Loucy (cell line): Measurements from ENCODE around the gene TRPM3.

Experiments
- H2AFZ ChIP-seq: fragments of 200-600 bp; sonication (generic); 2 replicates; pipeline ENCODE4 v1.6.0; 2016; ENCODE audit warnings: antibody characterized with exemption, mild to moderate bottlenecking, low read length, moderate library complexity
- H3F3A ChIP-seq: fragments of 200-600 bp; 2 replicates; pipeline ENCODE4 v1.6.0; 2016; ENCODE audit warnings: antibody characterized with exemption, low read depth, mild to moderate bottlenecking
- H3K27me3 ChIP-seq: fragments of 200-600 bp; sonication (generic); 2 replicates; pipeline ENCODE4 v1.6.1; 2014; ENCODE audit warnings: low read length, mild to moderate bottlenecking; ENCODE audit not compliant: insufficient read depth, poor library complexity, severe bottlenecking
- H3K36me3 ChIP-seq: fragments of 200-600 bp; sonication (generic); 2 replicates; pipeline ENCODE4 v1.6.1; 2016; ENCODE audit warnings: low read length; ENCODE audit not compliant: insufficient read depth
- H3K4me1 ChIP-seq: fragments of 200-600 bp; sonication (generic); 2 replicates; pipeline ENCODE4 v1.5.1; 2014; ENCODE audit warnings: low read length, mild to moderate bottlenecking; ENCODE audit not compliant: insufficient read depth, poor library complexity, severe bottlenecking
- H3K4me2 ChIP-seq: fragments of 200-600 bp; sonication (generic); 2 replicates; pipeline ENCODE4 v1.6.0; 2014; ENCODE audit warnings: antibody characterized with exemption, low read length, low read depth, mild to moderate bottlenecking; ENCODE audit not compliant: poor library complexity, severe bottlenecking
- H3K4me3 ChIP-seq: fragments of 200-600 bp; sonication (generic); 2 replicates; pipeline ENCODE4 v1.5.1; 2014; ENCODE audit warnings: low read length, mild to moderate bottlenecking, mixed read lengths; ENCODE audit not compliant: poor library complexity, severe bottlenecking
- H3K79me2 ChIP-seq: fragments of 200-600 bp; sonication (generic); 2 replicates; pipeline ENCODE4 v1.6.1; 2014; ENCODE audit warnings: low read length; ENCODE audit not compliant: insufficient read depth
- H3K9ac ChIP-seq: fragments of 200-600 bp; sonication (generic); 2 replicates; pipeline ENCODE4 v1.6.0; 2014; ENCODE audit warnings: mild to moderate bottlenecking, low read depth, low read length, moderate library complexity; ENCODE audit not compliant: poor library complexity, severe bottlenecking
- H3K9me2 ChIP-seq: fragments of 200-600 bp; sonication (generic); replicated peaks from 2 replicates; pipeline ENCODE4 v1.6.1; 2016; ENCODE audit warnings: low read depth, low read length, mixed read lengths
- H3K9me3 ChIP-seq: fragments of 200-600 bp; sonication (generic); 2 replicates; pipeline ENCODE4 v1.6.1; 2014; ENCODE audit warnings: mild to moderate bottlenecking, antibody characterized with exemption, low read length, low read depth; ENCODE audit not compliant: insufficient read depth
- H4K20me1 ChIP-seq: fragments of 200-600 bp; sonication (generic); 2 replicates; pipeline ENCODE4 v1.6.0; 2014; ENCODE audit warnings: antibody characterized with exemption, low read length, mild to moderate bottlenecking; ENCODE audit not compliant: insufficient read depth, poor library complexity, severe bottlenecking
- EZH2phosphoT487 ChIP-seq: fragments of 200-600 bp; IDR thresholded peaks from 2 replicates; pipeline ENCODE4 v1.6.1; 2018; ENCODE audit warnings: antibody characterized with exemption, mild to moderate bottlenecking, moderate library complexity, borderline replicate concordance
- TF ChIP-seq, protein P1 (sequence below): fragments of 200-600 bp; sonication (generic); conservative IDR thresholded peaks from 2 replicates; pipeline ENCODE4 v1.5.1; 2014; ENCODE audit warnings: mild to moderate bottlenecking, antibody characterized with exemption, low read length

TRPM3 gene

DNA sequence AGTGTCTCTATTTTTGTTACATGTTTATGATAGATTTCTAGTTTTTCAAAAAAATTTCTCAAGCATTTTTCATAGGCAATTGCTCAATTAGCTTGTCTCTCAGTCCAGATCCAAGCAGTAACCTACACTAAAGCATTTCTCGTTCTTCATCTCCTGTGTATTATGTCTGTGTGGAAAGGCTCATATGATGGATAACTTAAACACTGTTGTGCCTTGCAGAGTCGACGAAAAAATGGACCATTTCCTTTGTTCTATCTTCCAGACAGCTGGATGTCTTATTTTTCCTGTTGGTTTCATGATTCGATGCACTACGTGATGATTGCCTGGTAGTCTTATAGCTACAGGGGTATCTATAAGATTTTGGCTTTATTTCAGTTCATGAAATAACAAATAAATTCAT, 347.8 kb downstream of the TRPM3 start:
- Histone ChIP-seq H3K9ac (no peak overlapping the region), H3K9me3 (no peaks in the 10 kb centered on the region), H3K36me3 (no peaks in the 10 kb centered on the region), H2AFZ (no peak overlapping the region), H3K4me2 (no peak overlapping the region), H3K4me1 (no peaks in the 10 kb centered on the region), H3K9me2 (no peaks in the 10 kb centered on the region), H4K20me1 (no peaks in the 10 kb centered on the region), H3K4me3 (no peak overlapping the region), H3F3A (no peaks in the 10 kb centered on the region), H3K27me3 (no peaks in the 10 kb centered on the region), H3K79me2 (no peaks in the 10 kb centered on the region)
- no peak for TF ChIP-seq EZH2phosphoT487
- TF ChIP-seq, protein P1, sequence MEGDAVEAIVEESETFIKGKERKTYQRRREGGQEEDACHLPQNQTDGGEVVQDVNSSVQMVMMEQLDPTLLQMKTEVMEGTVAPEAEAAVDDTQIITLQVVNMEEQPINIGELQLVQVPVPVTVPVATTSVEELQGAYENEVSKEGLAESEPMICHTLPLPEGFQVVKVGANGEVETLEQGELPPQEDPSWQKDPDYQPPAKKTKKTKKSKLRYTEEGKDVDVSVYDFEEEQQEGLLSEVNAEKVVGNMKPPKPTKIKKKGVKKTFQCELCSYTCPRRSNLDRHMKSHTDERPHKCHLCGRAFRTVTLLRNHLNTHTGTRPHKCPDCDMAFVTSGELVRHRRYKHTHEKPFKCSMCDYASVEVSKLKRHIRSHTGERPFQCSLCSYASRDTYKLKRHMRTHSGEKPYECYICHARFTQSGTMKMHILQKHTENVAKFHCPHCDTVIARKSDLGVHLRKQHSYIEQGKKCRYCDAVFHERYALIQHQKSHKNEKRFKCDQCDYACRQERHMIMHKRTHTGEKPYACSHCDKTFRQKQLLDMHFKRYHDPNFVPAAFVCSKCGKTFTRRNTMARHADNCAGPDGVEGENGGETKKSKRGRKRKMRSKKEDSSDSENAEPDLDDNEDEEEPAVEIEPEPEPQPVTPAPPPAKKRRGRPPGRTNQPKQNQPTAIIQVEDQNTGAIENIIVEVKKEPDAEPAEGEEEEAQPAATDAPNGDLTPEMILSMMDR: no peak

DNA sequence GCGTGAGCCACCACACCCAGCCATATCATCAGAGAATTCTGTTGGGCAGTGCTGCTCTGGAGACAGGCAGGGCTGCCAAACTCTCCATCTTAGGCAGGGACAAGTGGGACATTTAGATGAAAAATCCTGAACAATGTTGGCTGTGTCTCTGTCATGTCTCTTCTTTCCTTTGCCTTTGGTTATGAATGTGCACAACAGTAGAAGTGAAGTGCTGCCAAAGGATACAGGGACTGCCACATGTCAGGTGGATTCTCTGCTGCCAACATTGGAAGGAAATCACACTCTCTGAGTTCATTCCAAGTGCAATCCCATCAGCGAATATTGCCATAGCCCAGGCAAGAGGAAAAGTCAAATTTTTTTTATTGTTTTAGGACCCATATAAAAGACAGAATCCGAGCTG, 348.8 kb downstream of the TRPM3 start:
- H2AFZ ChIP-seq: no peak overlapping the region
- H3K79me2 ChIP-seq: no peaks in the 10 kb centered on the region
- H3K27me3 ChIP-seq: no peaks in the 10 kb centered on the region
- no peaks in the 10 kb centered on the region for H4K20me1 ChIP-seq
- H3K36me3 ChIP-seq: no peaks in the 10 kb centered on the region
- H3K9me3 ChIP-seq: no peaks in the 10 kb centered on the region
- H3F3A ChIP-seq: no peaks in the 10 kb centered on the region
- no peaks in the 10 kb centered on the region for H3K4me1 ChIP-seq
- H3K4me2 ChIP-seq: no peak overlapping the region
- no peak overlapping the region for H3K4me3 ChIP-seq
- H3K9ac ChIP-seq: no peak overlapping the region
- H3K9me2 ChIP-seq: no peaks in the 10 kb centered on the region
- TF ChIP-seq, protein P1: no peak

DNA sequence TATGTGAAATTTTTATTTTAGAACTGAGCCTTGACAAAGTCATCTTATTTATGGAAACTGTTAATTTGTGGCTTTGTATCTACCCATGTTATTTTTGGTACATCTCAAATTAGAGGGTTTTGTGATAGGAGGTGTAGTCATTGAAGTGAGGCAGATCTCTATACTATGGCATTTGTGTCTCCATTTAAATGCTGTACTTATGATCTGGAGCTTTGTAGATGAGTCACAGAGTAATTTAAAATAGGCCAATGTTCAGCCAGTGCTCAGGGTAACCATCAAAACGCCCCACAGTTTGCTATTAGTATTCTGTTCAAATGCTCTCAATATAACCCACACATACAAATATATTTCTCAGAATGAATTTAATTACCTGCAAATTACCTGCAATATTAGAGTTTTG, 355.5 kb downstream of the TRPM3 start:
- Histone ChIP-seq H3K27me3 (no peaks in the 10 kb centered on the region), H3K79me2 (no peaks in the 10 kb centered on the region), H3K4me3 (no peak overlapping the region), H3K9me2 (no peaks in the 10 kb centered on the region), H4K20me1 (no peaks in the 10 kb centered on the region), H3K9ac (no peak overlapping the region), H3K4me2 (no peak overlapping the region), H3K9me3 (no peaks in the 10 kb centered on the region), H2AFZ (no peak overlapping the region), H3K36me3 (no peaks in the 10 kb centered on the region), H3K4me1 (no peaks in the 10 kb centered on the region), H3F3A (no peaks in the 10 kb centered on the region)
- TF ChIP-seq, protein P1: no peak
- no peak for TF ChIP-seq EZH2phosphoT487
